Chondrocyte (in vitro differentiated cells): Measurements from ENCODE around the gene PARD3B. TPM values are rescaled to one million over a fixed set of nuclear protein-coding genes. Genes with fewer than 3 reads are reported as not detected.

ENCODE experiments used
- DNase-seq: peaks from one replicate; pipeline ENCODE4 v3.0.0; 2021; ENCODE audit warnings: mixed read lengths, low spot score
- H3K27ac Mint-ChIP-seq: one replicate; pipeline ENCODE4 v1.8.0; 2021; ENCODE audit warnings: mild to moderate bottlenecking, moderate library complexity, mixed read lengths; ENCODE audit not compliant: unreplicated experiment
- H3K27me3 Mint-ChIP-seq: 2 replicates; pipeline ENCODE4 v1.8.0; 2021; ENCODE audit warnings: low read depth, mixed read lengths
- H3K36me3 Mint-ChIP-seq: 2 replicates; pipeline ENCODE4 v1.8.0; 2021; ENCODE audit warnings: low read depth, mixed read lengths
- H3K4me1 Mint-ChIP-seq: 2 replicates; pipeline ENCODE4 v1.8.0; 2021; ENCODE audit warnings: low read depth, mild to moderate bottlenecking, mixed read lengths
- H3K4me3 Mint-ChIP-seq: one replicate; pipeline ENCODE4 v1.8.0; 2021; ENCODE audit warnings: mild to moderate bottlenecking, moderate library complexity, mixed read lengths; ENCODE audit not compliant: unreplicated experiment
- H3K9me3 Mint-ChIP-seq: 2 replicates; pipeline ENCODE4 v1.8.0; 2021; ENCODE audit warnings: low read depth, mixed read lengths
- CTCF ChIP-seq: fragments of 200-600 bp; sonication (generic); IDR thresholded peaks from 2 replicates; pipeline ENCODE4 v1.5.0; 2021; ENCODE audit warnings: antibody characterized with exemption, mild to moderate bottlenecking, moderate library complexity
- total RNA-seq: library from RNA; stranded (reverse); gene quantifications from 3 replicates; pipeline ENCODE4 v1.2.1, GENCODE V29; 2021

The PARD3B gene
- total RNA-seq, 1 donor from 2014 or later: 24.9 TPM

- Mint-ChIP-seq H3K27me3 (no peaks in the 10 kb centered on the region), H3K27ac (peak overlapping the region; percentile 30), H3K4me3 (no peak overlapping the region), H3K4me1 (peaks cover 26% of the 10 kb centered on the region), H3K9me3 (peaks cover 5% of the 10 kb centered on the region), H3K36me3 (peaks cover 5% of the 10 kb centered on the region)
- DNase-seq: no peak
- no peak for TF ChIP-seq CTCF
Observed at GRCh38 chr2:204732019-204732418, 186.7 kb downstream of the PARD3B start.

GRCh38 chr2:204737296-204737695 is 192.0 kb downstream of the PARD3B start:
- H3K27me3 Mint-ChIP-seq: no peaks in the 10 kb centered on the region
- H3K4me3 Mint-ChIP-seq: no peak overlapping the region

GRCh38 chr2:204738721-204739120 is 193.4 kb downstream of the PARD3B start:
- H3K27ac Mint-ChIP-seq: peak overlapping the region; percentile 37
- H3K36me3 Mint-ChIP-seq: peaks cover 5% of the 10 kb centered on the region
- peaks cover 18% of the 10 kb centered on the region for H3K4me1 Mint-ChIP-seq
- no peak for DNase-seq
- H3K27me3 Mint-ChIP-seq: no peaks in the 10 kb centered on the region
- TF ChIP-seq CTCF: no peak
- H3K4me3 Mint-ChIP-seq: no peak overlapping the region
- peaks cover 21% of the 10 kb centered on the region for H3K9me3 Mint-ChIP-seq

More at GRCh38 chr2:204737296-204737695, 192.0 kb downstream of the PARD3B start:
- H3K9me3 Mint-ChIP-seq: peaks cover 20% of the 10 kb centered on the region
- DNase-seq: no peak
- TF ChIP-seq CTCF: no peak
- H3K4me1 Mint-ChIP-seq: peaks cover 16% of the 10 kb centered on the region
- H3K36me3 Mint-ChIP-seq: peaks cover 5% of the 10 kb centered on the region
- no peak overlapping the region for H3K27ac Mint-ChIP-seq

GRCh38 chr2:204743393-204743960 is 198.2 kb downstream of the PARD3B start:
- H3K27me3 Mint-ChIP-seq: no peaks in the 10 kb centered on the region
- no peak for DNase-seq
- H3K27ac Mint-ChIP-seq: peak overlapping the region; percentile 42
- peaks cover 15% of the 10 kb centered on the region for H3K9me3 Mint-ChIP-seq
- H3K36me3 Mint-ChIP-seq: peaks cover 6% of the 10 kb centered on the region
- no peak overlapping the region for H3K4me3 Mint-ChIP-seq
- peaks cover 23% of the 10 kb centered on the region for H3K4me1 Mint-ChIP-seq
- no peak for TF ChIP-seq CTCF

GRCh38 chr2:204744506-204744905 is 199.2 kb downstream of the PARD3B start:
- TF ChIP-seq CTCF: no peak
- peaks cover 21% of the 10 kb centered on the region for H3K4me1 Mint-ChIP-seq
- no peak for DNase-seq
- H3K27me3 Mint-ChIP-seq: no peaks in the 10 kb centered on the region
- H3K9me3 Mint-ChIP-seq: peaks cover 15% of the 10 kb centered on the region
- peaks cover 6% of the 10 kb centered on the region for H3K36me3 Mint-ChIP-seq
- no peak overlapping the region for H3K4me3 Mint-ChIP-seq
- no peak overlapping the region for H3K27ac Mint-ChIP-seq
